ENCODE measurements around the gene IGF2R.

GRCh38 chr6:160013987-160014868 is 45.3 kb downstream of the IGF2R start:
- no peak for TF ChIP-seq POLR2A (IDR thresholded peaks at IDR 0.05)
- TF ChIP-seq, protein P1, sequence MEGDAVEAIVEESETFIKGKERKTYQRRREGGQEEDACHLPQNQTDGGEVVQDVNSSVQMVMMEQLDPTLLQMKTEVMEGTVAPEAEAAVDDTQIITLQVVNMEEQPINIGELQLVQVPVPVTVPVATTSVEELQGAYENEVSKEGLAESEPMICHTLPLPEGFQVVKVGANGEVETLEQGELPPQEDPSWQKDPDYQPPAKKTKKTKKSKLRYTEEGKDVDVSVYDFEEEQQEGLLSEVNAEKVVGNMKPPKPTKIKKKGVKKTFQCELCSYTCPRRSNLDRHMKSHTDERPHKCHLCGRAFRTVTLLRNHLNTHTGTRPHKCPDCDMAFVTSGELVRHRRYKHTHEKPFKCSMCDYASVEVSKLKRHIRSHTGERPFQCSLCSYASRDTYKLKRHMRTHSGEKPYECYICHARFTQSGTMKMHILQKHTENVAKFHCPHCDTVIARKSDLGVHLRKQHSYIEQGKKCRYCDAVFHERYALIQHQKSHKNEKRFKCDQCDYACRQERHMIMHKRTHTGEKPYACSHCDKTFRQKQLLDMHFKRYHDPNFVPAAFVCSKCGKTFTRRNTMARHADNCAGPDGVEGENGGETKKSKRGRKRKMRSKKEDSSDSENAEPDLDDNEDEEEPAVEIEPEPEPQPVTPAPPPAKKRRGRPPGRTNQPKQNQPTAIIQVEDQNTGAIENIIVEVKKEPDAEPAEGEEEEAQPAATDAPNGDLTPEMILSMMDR (IDR thresholded peaks at IDR 0.05) = no peak

All from breast epithelium (tissue), 3 donors.